Measurements from ENCODE around the gene ASIC4.

ASIC4 gene, protein sequence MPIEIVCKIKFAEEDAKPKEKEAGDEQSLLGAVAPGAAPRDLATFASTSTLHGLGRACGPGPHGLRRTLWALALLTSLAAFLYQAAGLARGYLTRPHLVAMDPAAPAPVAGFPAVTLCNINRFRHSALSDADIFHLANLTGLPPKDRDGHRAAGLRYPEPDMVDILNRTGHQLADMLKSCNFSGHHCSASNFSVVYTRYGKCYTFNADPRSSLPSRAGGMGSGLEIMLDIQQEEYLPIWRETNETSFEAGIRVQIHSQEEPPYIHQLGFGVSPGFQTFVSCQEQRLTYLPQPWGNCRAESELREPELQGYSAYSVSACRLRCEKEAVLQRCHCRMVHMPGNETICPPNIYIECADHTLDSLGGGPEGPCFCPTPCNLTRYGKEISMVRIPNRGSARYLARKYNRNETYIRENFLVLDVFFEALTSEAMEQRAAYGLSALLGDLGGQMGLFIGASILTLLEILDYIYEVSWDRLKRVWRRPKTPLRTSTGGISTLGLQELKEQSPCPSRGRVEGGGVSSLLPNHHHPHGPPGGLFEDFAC

DNA sequence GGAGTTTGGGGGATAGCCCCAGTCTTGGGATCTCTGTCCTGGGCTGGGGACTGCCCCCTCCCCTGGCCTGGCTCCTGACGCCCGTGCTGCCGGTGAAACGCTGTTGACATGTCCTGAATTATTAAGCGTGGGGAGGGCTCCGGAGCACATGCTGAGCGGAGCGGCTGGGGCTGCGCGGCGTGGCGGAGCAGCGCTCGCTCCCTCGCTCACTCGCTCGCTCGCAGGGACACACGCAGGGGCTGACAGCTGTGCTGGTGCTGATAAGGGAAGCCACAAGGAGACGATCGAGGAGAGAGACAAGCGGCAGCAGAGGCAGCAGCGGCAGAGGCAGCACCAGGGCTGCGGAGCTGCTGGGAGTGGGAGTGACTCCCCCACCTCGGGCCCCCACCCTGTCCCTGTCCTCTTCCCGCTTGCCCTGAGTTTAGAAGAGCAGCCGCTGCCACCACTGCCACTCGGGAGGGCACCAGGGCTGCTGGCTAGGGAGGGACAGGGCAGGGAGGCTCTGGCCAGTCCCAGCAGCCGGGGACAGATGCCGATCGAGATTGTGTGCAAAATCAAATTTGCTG is at the start of gene ASIC4:
Gene ASIC4 (plus strand): TSS at position 287 of the 566 bp plus-strand sequence. CDS start 243 bp downstream, at position 530.
- no peak for TF ChIP-seq CTCF (IDR thresholded peaks at IDR 0.05; ENCODE audit: insufficient read depth, low read depth, low read length, missing control alignments)
- DNase-seq (ENCODE audit: low read depth): no peak
- H3K4me3 ChIP-seq (ENCODE audit: low read depth, low read length): no peak within 1 kb of the TSS

DNA sequence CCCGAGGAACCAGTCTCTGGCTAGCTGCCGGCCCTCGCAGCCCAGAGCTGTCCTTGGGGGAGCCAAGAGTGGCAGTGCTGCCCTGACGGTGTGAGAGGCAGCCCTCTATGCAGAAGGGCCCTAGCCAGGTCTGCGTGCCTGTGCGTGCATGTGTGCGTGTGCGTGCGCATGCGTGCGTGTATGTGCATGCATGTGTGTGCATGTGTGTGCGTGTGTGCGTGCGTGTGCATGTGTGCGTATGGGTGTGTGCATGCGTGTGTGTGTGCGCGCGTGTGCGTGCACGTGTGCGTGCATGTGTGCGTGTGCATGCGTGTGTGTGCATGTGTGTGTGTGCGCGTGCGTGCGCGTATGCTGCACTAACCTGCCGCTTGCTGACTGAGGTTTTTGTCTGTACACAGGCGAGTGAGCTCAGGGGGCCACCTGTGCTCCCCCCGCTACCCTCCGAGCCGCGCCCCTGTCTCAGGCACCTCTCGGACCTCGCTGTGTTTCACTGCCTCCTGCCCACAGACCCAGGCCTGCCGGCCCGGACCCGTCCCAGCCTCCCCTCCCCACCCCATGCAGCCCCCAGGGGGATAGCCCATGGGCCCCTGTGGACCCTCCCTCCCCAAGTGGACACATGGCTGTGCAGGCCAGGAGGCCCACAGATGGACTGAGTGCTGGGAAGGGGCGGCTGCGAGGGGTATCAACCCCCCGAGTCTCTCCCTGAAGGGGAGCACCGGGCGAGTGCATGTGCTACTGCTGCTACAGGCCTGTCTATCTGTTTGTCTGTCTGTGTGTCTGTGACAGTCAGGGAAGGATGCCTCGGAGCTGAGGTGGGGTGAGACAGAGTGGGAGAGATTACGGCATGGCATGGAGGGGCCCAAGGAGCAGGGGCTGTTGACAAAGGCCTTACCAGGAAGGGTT is 48.4 kb upstream of the ASIC4 start:
- TF ChIP-seq CTCF (IDR thresholded peaks at IDR 0.05; ENCODE audit: insufficient read depth, low read depth, low read length, missing control alignments): no peak
- no peak for DNase-seq (ENCODE audit: low read depth)
- no peak overlapping the region for H3K4me3 ChIP-seq (ENCODE audit: low read depth, low read length)

GRCh38 chr2:219466816-219467735 is 47.2 kb upstream of the ASIC4 start:
- no peak overlapping the region for H3K4me3 ChIP-seq (ENCODE audit: low read depth, low read length)
- DNase-seq (ENCODE audit: low read depth): no peak
- TF ChIP-seq CTCF (IDR thresholded peaks at IDR 0.05; ENCODE audit: insufficient read depth, low read depth, low read length, missing control alignments): no peak

- DNase-seq (ENCODE audit: low read depth): no peak
- H3K4me3 ChIP-seq (ENCODE audit: low read depth, low read length): no peak overlapping the region
- TF ChIP-seq CTCF (IDR thresholded peaks at IDR 0.05; ENCODE audit: insufficient read depth, low read depth, low read length, missing control alignments): no peak
Observed at GRCh38 chr2:219467736-219468075, 46.6 kb upstream of the ASIC4 start.

- TF ChIP-seq CTCF (IDR thresholded peaks at IDR 0.05; ENCODE audit: insufficient read depth, low read depth, low read length, missing control alignments): no peak
- no peak for DNase-seq (ENCODE audit: low read depth)
- no peak overlapping the region for H3K4me3 ChIP-seq (ENCODE audit: low read depth, low read length)
Observed at GRCh38 chr2:219468410-219469185, 45.7 kb upstream of the ASIC4 start.

Data from GM12865 (cell line).